Mucosa of stomach (tissue), 1 donor: Measurements from ENCODE around the gene CCNL1.

ENCODE experiments used
- H3K27me3 ChIP-seq: one replicate; pipeline ENCODE4 v1.7.0; 2013; ENCODE audit warnings: mild to moderate bottlenecking, low read length; ENCODE audit not compliant: control insufficient read depth, insufficient read depth
- H3K36me3 ChIP-seq: one replicate; pipeline ENCODE4 v1.7.0; 2013; ENCODE audit warnings: low read length; ENCODE audit not compliant: control insufficient read depth, insufficient read depth
- H3K4me1 ChIP-seq: one replicate; pipeline ENCODE4 v1.7.0; 2013; ENCODE audit warnings: mild to moderate bottlenecking, low read length; ENCODE audit not compliant: control insufficient read depth, insufficient read depth
- H3K4me3 ChIP-seq: one replicate; pipeline ENCODE4 v1.7.0; 2013; ENCODE audit warnings: low read length
- H3K9ac ChIP-seq: one replicate; pipeline ENCODE4 v1.7.0; 2013; ENCODE audit warnings: mild to moderate bottlenecking, low read length, moderate library complexity
- H3K9me3 ChIP-seq: one replicate; pipeline ENCODE4 v1.7.0; 2013; ENCODE audit warnings: mild to moderate bottlenecking, low read length, moderate library complexity; ENCODE audit not compliant: control insufficient read depth
- donor health status: Pancreatic carcinoma.

CCNL1 gene

GRCh38 chr3:157126365-157126764, 33.6 kb downstream of the CCNL1 start:
- H3K9me3 ChIP-seq: no peaks in the 10 kb centered on the region
- peaks cover 66% of the 10 kb centered on the region for H3K4me1 ChIP-seq
- no peak overlapping the region for H3K9ac ChIP-seq
- no peak overlapping the region for H3K4me3 ChIP-seq
- no peaks in the 10 kb centered on the region for H3K36me3 ChIP-seq
- H3K27me3 ChIP-seq: no peaks in the 10 kb centered on the region

DNA sequence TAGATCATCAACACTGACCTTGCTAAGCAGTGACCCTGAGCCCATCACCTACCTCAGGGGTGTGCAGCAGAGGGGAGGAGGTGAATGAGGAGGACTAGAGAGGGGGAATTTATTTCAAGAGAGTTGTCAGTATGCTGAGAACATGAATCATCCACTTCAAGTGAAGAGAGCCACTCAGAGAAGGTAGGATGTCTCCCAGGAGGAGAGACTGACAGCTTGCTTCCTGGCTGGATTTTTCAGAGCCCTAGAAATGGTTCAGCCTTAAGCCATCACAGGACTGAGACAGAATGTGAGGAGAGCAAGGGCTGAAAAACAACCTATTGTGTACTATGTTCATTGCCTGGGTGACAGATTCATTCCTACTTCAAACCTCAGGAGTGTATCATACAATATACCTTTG, 34.8 kb downstream of the CCNL1 start:
- Histone ChIP-seq H3K4me1 (peaks cover 64% of the 10 kb centered on the region), H3K9me3 (no peaks in the 10 kb centered on the region), H3K9ac (no peak overlapping the region), H3K27me3 (no peaks in the 10 kb centered on the region), H3K4me3 (no peak overlapping the region), H3K36me3 (no peaks in the 10 kb centered on the region)

DNA sequence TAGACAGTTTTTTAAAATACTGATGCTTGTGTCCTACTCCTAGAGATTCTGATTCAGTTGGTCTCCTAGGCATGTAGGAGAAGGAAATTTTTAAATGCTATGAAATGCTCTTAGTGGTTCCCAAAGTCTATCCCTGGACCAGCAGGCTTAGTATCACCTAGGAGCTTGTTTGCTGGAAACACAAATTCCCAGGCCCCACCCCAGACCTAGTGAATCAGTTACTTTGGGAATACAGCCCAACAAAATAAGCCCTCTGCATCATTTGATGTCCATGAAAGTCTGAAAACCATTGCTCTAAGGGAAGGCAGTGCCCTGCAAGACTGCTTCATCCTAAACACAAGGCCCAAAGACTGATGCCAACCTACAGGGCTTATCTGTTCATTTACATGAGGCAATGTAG, 36.3 kb downstream of the CCNL1 start:
- H3K9ac ChIP-seq: no peak overlapping the region
- no peak overlapping the region for H3K4me3 ChIP-seq
- no peaks in the 10 kb centered on the region for H3K27me3 ChIP-seq
- no peaks in the 10 kb centered on the region for H3K9me3 ChIP-seq
- H3K36me3 ChIP-seq: no peaks in the 10 kb centered on the region
- peaks cover 59% of the 10 kb centered on the region for H3K4me1 ChIP-seq

- peaks cover 52% of the 10 kb centered on the region for H3K4me1 ChIP-seq
Measured at GRCh38 chr3:157122832-157123427, 37.0 kb downstream of the CCNL1 start.

DNA sequence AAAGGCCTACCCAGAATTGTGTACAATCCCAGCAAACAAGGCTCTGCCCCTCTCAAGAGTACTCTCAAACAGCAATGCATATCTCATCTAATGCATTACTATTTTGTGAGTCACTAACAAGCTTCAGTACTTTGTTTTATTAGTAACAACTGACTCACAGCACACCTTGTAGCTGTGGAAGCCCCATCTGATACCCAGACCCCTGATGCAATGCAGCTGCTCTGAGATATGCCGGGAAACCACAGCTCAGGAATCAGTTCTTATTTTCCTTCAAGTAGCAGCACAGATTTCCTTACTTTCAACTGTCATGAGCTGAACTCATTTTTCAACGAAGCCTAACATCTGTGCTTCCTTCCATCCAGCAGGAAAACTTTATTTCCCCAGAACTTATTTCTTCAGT, 37.8 kb downstream of the CCNL1 start:
- Histone ChIP-seq H3K36me3 (no peaks in the 10 kb centered on the region), H3K4me3 (no peak overlapping the region), H3K9me3 (no peaks in the 10 kb centered on the region), H3K4me1 (peaks cover 48% of the 10 kb centered on the region), H3K27me3 (no peaks in the 10 kb centered on the region), H3K9ac (no peak overlapping the region)

More at GRCh38 chr3:157122832-157123427, 37.0 kb downstream of the CCNL1 start:
- Histone ChIP-seq H3K9me3 (no peaks in the 10 kb centered on the region), H3K36me3 (no peaks in the 10 kb centered on the region), H3K4me3 (no peak overlapping the region), H3K9ac (no peak overlapping the region), H3K27me3 (no peaks in the 10 kb centered on the region)

DNA sequence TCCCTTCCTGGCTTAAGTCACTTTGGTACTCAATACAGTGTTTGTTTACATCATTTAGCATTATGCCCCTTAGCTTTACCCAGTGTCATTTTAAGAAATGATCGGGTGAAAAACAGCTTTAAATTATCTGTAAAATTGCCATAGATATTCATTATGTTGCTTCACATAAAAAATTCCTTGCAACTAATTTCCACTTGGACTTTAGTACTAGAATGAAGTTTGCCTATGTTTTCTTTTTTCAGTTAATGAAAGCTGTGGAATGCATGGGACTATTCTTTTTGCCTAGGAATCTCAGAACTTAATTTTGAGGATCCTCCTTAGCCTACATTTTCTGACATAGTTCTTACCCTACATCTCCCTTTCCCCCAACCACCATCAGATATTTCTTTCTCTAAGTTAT, 38.4 kb downstream of the CCNL1 start:
- H3K9ac ChIP-seq: no peak overlapping the region
- peaks cover 48% of the 10 kb centered on the region for H3K4me1 ChIP-seq
- H3K4me3 ChIP-seq: no peak overlapping the region
- no peaks in the 10 kb centered on the region for H3K9me3 ChIP-seq
- H3K27me3 ChIP-seq: no peaks in the 10 kb centered on the region
- no peaks in the 10 kb centered on the region for H3K36me3 ChIP-seq

DNA sequence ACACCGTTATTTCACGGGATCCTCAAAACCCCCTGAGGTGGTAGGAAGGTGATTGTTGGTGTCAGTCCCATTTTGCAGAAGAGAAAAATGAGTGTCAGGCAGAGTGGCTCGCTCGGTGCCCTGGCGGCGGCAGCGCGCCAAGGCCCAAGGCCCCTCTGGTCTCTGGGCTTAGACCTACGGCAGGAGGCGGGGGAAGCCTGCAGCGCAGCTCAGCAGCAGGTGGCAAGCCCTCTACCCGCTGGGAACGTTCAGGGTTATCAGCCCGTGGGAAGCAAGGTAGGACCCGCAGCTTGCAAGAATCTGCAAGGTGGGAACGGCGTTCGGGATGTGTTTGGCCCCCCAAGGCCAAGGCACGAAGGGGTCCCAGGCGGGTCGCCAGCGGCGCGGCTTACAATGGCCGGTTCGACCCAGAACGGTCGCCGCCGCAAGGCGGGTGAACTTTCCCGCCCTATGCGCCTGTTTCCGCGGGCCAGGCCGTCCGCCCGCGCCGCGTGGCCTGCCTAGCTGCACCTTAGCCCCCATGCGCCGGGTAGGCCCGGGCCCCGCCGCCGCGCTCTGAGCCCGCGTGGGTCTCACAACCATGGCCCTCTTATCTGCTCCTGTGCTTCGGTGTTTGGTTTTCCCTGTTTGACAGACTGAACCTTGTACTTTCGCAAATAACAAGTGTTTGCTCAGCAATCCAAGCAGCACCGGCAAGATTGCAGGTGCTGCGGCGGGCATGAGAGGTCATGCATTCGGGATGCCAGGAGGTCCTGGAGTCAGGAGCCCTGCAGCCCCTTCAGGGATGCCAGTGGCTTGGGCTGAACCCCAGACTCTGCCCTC, 39.7 kb downstream of the CCNL1 start:
- Histone ChIP-seq H3K4me3 (no peak overlapping the region), H3K4me1 (peaks cover 53% of the 10 kb centered on the region), H3K36me3 (no peaks in the 10 kb centered on the region), H3K9me3 (no peaks in the 10 kb centered on the region), H3K27me3 (no peaks in the 10 kb centered on the region), H3K9ac (peak overlapping the region; percentile 27)

DNA sequence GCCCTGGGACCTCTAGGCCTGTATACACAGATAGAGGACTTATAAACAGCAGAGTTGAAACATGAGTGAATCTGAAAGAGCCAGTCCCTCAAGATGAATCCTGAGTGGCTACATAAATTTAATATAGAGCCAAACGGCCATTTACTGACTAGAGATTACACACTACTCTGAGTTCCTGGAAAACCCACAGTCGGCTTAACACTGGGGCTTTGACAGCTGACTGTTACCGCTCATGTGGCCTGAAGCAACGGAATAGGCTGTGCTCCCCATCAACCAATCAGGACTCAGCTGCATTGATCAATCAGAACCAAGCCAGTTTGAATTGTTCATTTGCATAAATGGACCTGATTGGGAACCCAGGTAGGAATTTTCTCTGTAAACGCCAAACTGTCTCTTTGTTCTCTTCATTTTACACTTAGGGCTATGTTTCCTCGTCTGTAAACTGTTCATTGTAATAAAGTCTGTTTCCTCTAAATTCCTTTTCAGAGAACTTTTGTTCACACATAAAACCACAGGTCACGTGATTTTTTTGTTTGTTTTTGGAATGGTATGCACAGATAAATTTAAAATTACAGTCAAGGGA, 40.5 kb downstream of the CCNL1 start:
- H3K4me3 ChIP-seq: no peak overlapping the region
- H3K27me3 ChIP-seq: no peaks in the 10 kb centered on the region
- no peaks in the 10 kb centered on the region for H3K36me3 ChIP-seq
- H3K9me3 ChIP-seq: no peaks in the 10 kb centered on the region
- no peak overlapping the region for H3K9ac ChIP-seq
- peaks cover 54% of the 10 kb centered on the region for H3K4me1 ChIP-seq

- H3K9me3 ChIP-seq: no peaks in the 10 kb centered on the region
- H3K27me3 ChIP-seq: no peaks in the 10 kb centered on the region
- H3K4me3 ChIP-seq: no peak overlapping the region
- peaks cover 50% of the 10 kb centered on the region for H3K4me1 ChIP-seq
- H3K36me3 ChIP-seq: no peaks in the 10 kb centered on the region
- no peak overlapping the region for H3K9ac ChIP-seq
Measured at GRCh38 chr3:157117875-157118654, 41.9 kb downstream of the CCNL1 start.

DNA sequence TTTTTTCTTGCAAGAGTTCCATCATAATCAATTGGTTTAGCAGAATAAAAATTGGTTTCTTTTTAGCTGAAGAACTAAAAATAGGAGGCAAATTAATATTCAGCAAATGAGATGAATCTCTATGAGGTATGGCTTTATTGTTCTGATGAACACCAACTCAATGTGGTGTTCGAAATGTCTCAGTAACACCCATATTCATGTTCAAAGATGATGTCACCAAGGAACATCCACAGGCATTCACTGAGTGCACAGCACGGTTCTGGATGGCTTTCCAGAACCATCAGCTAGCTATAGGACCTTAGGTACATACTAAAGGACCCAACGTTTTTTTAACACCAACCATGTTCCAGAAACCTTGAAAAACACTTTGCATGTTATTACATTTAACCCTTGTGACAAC, 42.7 kb downstream of the CCNL1 start:
- H3K27me3 ChIP-seq: no peaks in the 10 kb centered on the region
- no peaks in the 10 kb centered on the region for H3K9me3 ChIP-seq
- no peaks in the 10 kb centered on the region for H3K36me3 ChIP-seq
- no peak overlapping the region for H3K9ac ChIP-seq
- H3K4me1 ChIP-seq: peaks cover 42% of the 10 kb centered on the region
- no peak overlapping the region for H3K4me3 ChIP-seq

GRCh38 chr3:157116017-157116416, 43.9 kb downstream of the CCNL1 start:
- Histone ChIP-seq H3K4me3 (no peak overlapping the region), H3K36me3 (no peaks in the 10 kb centered on the region), H3K9ac (no peak overlapping the region)

More at GRCh38 chr3:157116017-157116416, 43.9 kb downstream of the CCNL1 start:
- no peaks in the 10 kb centered on the region for H3K27me3 ChIP-seq
- H3K9me3 ChIP-seq: no peaks in the 10 kb centered on the region
- peaks cover 34% of the 10 kb centered on the region for H3K4me1 ChIP-seq
